ELF-1 (cell line): ENCODE measurements around the gene PAIP1.
A peak's percentile ranks its signal among the peaks of the same experiment; 100 is the strongest.
"Not testable (repeated sequence)": the region's sequence is repeated elsewhere in the genome, so short reads cannot be mapped to it uniquely, and the experiment has no call there.

Experiments used
- DNase-seq: peaks from one replicate; pipeline ENCODE4 v3.0.0-alpha.2; 2016; ENCODE audit warnings: low read depth, low spot score

Gene PAIP1

DNA sequence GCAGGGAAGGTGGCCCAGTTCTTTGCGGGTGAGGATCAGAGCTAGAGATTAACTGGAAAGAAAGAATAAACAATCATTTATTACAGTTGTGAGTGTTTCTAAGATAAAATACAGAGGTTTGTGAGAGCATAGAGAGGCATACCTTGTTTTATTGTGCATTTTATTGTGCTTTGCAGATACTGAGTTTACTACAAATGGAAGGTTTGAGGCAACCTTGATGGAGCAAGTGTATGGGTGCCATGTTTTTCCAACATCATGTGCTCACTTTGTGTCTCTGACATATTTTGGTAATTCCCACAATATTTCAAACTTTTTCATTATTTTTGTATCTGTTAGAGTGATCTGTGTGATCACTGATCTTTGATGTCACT, 41.2 kb downstream of the PAIP1 start:
- peak; percentile 9 for DNase-seq

DNA sequence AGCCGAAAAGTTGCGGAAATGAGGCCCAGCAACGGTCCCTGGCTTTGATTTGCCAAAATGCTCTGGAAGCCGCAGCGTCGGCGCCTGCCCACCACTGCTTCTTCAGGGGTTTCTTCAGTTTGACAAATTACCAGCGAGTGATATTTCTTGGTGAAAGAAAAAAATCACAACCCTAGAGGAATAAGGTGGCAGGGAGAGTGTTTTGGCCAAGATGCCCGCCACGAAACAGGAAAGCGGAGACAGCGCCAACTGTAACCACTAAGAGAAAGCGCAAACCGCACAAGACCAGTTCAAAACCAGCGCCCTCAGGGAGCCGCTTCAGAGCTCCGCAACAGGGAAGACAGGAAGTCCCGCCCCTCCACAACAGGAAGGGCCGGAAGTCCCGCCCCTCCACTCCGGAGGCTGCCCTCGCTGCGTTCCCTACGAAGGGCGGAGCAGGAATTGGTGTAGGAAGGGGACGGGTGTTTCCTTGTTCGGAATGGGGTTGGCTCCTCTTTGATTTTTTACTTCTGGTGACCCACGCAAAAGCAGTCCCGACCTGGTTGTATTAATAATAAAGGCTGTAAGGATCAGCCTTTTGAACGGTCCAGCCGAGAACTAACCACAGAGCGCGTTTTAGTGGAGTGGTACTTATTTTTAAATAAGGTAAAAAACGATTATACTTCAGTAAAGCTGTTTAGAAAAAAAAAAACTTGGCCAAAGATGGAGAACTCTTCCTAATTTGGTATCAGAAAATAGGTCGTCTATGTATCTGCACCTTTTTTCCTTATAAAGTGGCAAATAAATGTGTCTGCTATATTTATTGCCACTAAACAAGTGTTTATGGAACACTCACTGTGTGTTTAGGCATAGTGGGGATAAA, 41.8 kb downstream of the PAIP1 start, which contains the start of gene C5orf34:
Gene C5orf34 (minus strand): TSS at position 333 of the 862 bp plus-strand sequence. CDS start 5,809 bp downstream, outside the sequence.
- peak; percentile 98 for DNase-seq

GRCh38 chr5:43514471-43514815, 42.4 kb downstream of the PAIP1 start:
- DNase-seq: no peak

- no peak for DNase-seq
Observed at GRCh38 chr5:43514025-43514424, 42.9 kb downstream of the PAIP1 start.

GRCh38 chr5:43511062-43511461, 45.8 kb downstream of the PAIP1 start:
- not testable (repeated sequence) for DNase-seq

- no peak for DNase-seq
Observed at GRCh38 chr5:43498581-43498980, 58.3 kb downstream of the PAIP1 start.

DNA sequence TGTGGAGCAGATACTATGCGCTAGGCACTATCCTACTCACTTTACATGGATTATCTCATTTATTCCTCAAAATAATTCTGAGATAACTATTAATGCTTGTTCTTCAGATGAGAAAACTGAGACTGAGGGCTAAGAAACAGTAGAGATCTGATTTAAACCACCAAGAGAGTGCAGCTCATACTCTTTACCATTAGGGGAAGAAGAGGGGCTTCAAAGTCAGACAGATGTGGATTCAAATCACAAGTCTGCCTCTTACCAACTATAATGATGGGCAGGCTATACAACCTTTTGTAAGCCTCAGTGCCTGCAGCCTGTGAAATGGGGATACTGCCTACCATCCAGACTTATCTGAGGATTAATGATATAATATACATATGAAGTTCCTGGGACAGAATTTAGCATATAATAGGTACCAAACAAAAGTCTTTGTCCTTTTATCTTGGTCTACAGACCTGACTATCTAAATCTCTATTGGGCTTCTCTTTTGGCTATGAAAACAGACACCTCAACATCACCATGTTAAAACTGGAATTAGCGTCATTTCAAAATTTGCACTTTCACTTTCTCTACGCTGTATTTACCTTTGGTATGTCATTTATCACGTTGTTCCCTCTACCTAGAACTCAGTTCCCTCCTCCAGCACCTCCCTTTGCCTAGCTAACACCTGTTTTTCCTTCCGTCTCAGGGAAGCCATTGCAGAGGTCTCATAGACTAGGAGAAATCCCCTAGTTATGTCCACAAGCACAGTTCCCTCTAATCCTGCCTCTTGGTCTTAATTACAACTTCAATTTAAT, 59.4 kb downstream of the PAIP1 start:
- no peak for DNase-seq

DNA sequence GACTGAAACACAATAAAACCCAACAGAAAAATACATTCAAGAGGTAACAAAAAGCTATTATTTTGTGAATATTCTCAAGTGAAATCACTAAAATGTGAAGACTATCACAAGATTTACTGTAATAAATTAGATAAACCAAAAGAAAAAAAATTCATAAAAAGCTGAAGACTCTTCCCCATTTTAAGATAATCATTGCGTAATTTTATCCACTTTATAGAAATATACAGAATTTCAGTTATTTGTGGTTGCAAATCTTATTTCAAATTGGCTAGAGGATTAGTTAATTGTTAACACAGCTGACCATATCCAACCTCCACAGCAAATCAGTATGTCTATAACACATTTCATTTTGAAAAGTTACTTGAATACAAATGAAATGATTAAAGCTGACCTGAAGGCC, 65.6 kb downstream of the PAIP1 start:
- no peak for DNase-seq

DNA sequence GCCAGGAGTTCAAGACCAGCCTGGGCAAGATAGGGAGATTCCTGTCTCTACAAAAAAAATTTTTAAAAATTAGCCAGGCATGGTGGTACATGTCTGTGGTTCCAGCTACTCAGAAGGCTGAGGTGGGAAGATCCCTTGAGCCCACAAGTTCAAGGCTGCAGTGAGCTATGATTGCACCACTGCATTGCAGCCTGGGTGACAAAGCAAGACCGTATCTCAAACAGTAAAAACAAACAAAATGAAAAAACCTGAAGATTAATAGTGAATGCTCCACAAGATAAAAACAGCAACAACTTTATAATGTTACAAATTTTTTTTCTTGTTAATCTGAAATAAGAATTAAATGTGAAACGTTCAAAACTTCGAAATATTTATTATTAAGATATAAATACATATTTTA, 70.5 kb downstream of the PAIP1 start:
- no peak for DNase-seq

- no peak for DNase-seq
Observed at GRCh38 chr5:43485406-43485805, 71.5 kb downstream of the PAIP1 start.

DNA sequence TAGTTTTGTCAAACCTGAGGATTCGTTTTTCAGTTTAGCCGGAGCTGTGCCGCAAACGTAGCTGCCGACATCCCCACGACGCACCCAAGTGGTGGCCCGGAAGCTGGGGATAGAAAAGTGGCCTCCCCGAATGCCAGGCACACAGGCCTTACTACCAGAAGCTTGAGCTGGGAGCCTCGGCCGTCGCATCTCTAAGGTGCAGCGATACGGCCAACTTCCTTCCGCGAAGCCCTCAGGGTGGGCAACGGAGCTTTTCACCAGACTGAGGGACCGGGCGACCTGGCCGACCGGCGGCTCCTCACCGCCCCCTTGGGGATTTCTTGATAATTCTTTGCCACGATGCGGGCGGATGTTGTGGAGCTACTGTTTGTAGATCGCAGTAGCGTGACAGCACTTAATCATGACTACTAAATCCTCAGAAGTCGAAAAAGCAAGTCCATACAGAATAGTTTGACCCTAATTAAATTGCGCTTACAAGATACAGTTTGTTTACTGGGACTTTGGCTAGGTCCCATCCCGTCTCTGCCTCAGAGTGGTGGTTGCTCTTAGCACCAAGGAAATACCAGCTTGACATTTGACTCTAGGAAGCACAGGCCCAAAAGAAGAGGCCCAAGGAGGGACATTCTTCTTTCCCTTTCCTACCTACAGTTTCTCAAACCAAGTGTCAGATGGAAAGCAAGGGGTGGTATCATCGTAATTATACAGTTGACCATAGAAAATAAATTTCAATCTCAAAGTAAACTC, 72.6 kb downstream of the PAIP1 start:
- DNase-seq: peak; percentile 95

DNA sequence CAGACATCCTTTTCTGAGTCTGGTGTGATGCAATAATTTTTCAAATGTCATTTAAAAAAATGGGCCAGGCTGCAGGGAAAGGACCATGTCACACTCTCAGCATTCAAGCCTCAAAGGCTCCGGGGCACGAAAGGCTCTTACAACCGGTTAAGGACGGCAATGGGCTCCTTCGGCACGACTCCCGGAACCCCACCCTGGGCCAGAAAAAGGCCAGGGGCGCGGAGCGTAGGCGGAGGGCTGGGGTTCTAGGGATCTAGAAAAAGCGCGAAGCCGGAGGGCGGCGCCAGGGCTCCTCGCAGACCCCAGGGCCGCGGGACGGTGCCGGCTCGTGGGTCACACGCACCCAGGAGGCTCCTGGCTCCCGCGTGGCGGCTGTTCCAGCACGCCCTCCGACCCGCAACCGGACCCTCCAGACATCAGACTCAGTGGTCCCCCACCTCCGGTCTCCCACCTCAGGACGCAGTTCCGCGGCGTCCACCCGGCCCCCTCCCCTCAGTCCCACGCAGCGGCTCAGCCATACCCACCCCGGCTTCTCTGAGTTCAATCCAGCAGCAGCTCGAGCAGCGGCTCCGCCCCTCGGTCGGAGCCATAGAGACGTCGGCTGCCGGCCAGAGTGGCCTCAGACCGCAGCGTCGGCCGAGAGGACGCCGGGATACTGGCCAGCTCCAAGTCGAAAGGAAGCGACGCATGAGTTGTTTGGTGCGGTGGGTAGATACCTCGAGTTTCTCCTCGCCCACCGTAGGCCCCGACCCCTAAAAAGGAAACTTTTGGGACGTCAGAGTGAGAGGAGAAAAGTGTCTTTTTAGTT, 73.4 kb downstream of the PAIP1 start, which contains the start of gene TMEM267:
Gene TMEM267 (minus strand): TSS at position 568 of the 808 bp plus-strand sequence. CDS start 29,896 bp downstream, outside the sequence.
- peak; percentile 90 for DNase-seq

GRCh38 chr5:43482490-43483297, 74.2 kb downstream of the PAIP1 start:
- DNase-seq: no peak
